OCI-LY7 (cell line): Measurements from ENCODE around the gene USP27X. TPM values are rescaled to one million over a fixed set of nuclear protein-coding genes. Genes with fewer than 3 reads are reported as not detected.

Experiments
- BruUV-seq: library from RNA; stranded (reverse); fragments of 400-500 nt; replicated peaks from 2 replicates; lab custom pipeline; 2021; lab: Mats Ljungman, UMichigan
- CTCF ChIA-PET: fragments of 300-600 bp; sonication (Branson Sonifier 250); formaldehyde crosslinking; loops from one replicate; lab custom pipeline; 2022; ENCODE audit warnings: antibody characterized with exemption; ENCODE audit not compliant: unreplicated experiment; lab: Charles Lee
- POLR2A ChIA-PET: fragments of 300-600 bp; sonication (Branson Sonifier 250); formaldehyde crosslinking; loops from one replicate; lab custom pipeline; 2022; ENCODE audit warnings: antibody characterized with exemption; lab: Charles Lee
- DNase-seq: peaks from one replicate; pipeline ENCODE4 v3.0.0-alpha.2; 2015; ENCODE audit warnings: low spot score
- H2AFZ ChIP-seq: fragments of 200-600 bp; sonication (generic), shearing (Covaris generic); 2 replicates; pipeline ENCODE4 v1.6.1; 2014; ENCODE audit warnings: mild to moderate bottlenecking, antibody characterized with exemption, low read length, moderate library complexity
- H3K27ac ChIP-seq: fragments of 200-600 bp; sonication (generic); 2 replicates; pipeline ENCODE4 v1.5.1; 2014; ENCODE audit warnings: mixed run types, low read depth, mild to moderate bottlenecking, moderate library complexity, low read length, inconsistent platforms; ENCODE audit not compliant: poor library complexity, severe bottlenecking
- H3K36me3 ChIP-seq: fragments of 200-600 bp; sonication (generic); 2 replicates; pipeline ENCODE4 v1.6.1; 2014; ENCODE audit warnings: mild to moderate bottlenecking, antibody characterized with exemption, low read length, moderate library complexity, mixed read lengths; ENCODE audit not compliant: insufficient read depth
- H3K4me1 ChIP-seq: fragments of 200-600 bp; sonication (generic); 2 replicates; pipeline ENCODE4 v1.5.1; 2014; ENCODE audit warnings: mild to moderate bottlenecking, low read length; ENCODE audit not compliant: insufficient read depth, poor library complexity, severe bottlenecking
- H3K4me2 ChIP-seq: fragments of 200-600 bp; sonication (generic); 2 replicates; pipeline ENCODE4 v1.6.1; 2014; ENCODE audit warnings: mild to moderate bottlenecking, low read length
- H3K4me3 ChIP-seq: fragments of 200-600 bp; sonication (generic); 2 replicates; pipeline ENCODE4 v1.5.1; 2014; ENCODE audit warnings: mild to moderate bottlenecking, low read depth, low read length; ENCODE audit not compliant: poor library complexity, severe bottlenecking
- H3K79me2 ChIP-seq: fragments of 200-600 bp; sonication (generic); 2 replicates; pipeline ENCODE4 v1.6.1; 2016; ENCODE audit warnings: low read depth, mild to moderate bottlenecking, low read length, moderate library complexity, mixed read lengths; ENCODE audit not compliant: insufficient read depth
- H3K9me2 ChIP-seq: fragments of 200-600 bp; sonication (generic); 2 replicates; pipeline ENCODE4 v1.6.1; 2016; ENCODE audit warnings: mild to moderate bottlenecking, low read length, mixed read lengths; ENCODE audit not compliant: insufficient read depth
- H3K9me3 ChIP-seq: fragments of 200-600 bp; sonication (generic); 2 replicates; pipeline ENCODE4 v1.6.1; 2014; ENCODE audit warnings: mild to moderate bottlenecking, mixed run types, low read length, mixed read lengths
- H4K20me1 ChIP-seq: fragments of 200-600 bp; sonication (generic); 2 replicates; pipeline ENCODE4 v1.6.1; 2014; ENCODE audit warnings: mild to moderate bottlenecking, antibody characterized with exemption, low read length, moderate library complexity, mixed read lengths; ENCODE audit not compliant: insufficient read depth
- EZH2phosphoT487 ChIP-seq: fragments of 200-600 bp; sonication (generic); IDR thresholded peaks from 2 replicates; pipeline ENCODE4 v1.6.1; 2018; ENCODE audit warnings: low read depth, borderline replicate concordance, mild to moderate bottlenecking, mixed run types, antibody characterized with exemption, low read length, moderate library complexity, mixed read lengths
- intact Hi-C: fragments of 100-400 bp; cut with micrococcal nuclease; formaldehyde crosslinking; loops from one replicate; pipeline ENCODE4 v1.10.0; 2022; ENCODE audit not compliant: unreplicated experiment
- total RNA-seq, 2 experiments: library from RNA; depleted of rRNA in 1 of 2; stranded (reverse); fragments of >200 nt in 1 of 2; shearing (Covaris generic) in 1 of 2; gene quantifications; 2 replicates each; pipeline ENCODE4 v1.2.3, GENCODE V29; 2014 to 2022
- TF ChIP-seq, protein P1 (sequence below): fragments of 200-600 bp; sonication (generic); conservative IDR thresholded peaks from 2 replicates; pipeline ENCODE4 v1.5.1; 2014; ENCODE audit warnings: mild to moderate bottlenecking, antibody characterized with exemption, low read length, moderate library complexity, mixed read lengths

Gene USP27X
- total RNA-seq, 2 experiments from 2014 or later: 1.2 to 1.8 TPM

DNA sequence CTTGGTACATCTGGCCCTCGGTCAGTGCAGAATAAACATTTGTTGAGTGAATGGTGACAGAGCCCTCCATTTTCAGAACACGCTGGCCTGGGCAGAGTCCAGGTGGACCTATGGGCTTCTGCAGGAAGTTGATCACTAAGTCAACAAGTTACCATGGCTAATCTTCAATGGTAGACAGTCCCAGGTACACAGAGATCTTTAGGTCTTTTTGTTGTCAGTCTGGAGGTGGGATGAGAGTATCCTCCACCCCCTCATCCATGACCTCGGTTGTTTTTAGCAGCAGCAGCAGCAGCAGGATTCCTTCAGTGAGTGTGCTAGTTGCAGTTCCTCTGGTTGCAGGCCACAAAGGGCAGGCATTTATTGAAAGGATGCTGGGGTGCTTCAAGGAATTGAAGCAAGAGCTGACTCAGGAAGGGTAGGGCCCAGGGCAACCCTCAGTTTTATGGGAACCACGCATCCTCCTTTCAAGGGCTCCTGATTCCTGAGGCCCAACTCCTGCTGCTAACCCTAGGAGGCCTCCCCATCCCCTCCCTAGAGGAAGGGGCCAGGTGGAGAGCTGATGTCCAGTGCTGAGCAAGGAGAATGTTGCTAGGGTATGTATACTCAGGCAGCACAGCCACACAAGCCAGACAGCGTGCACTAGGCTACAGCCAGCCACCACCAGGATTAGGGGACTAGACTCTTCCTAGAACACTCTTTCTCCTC, 1.7 kb upstream of the USP27X start:
- no peak overlapping the region for H3K27ac ChIP-seq
- no TSS peak for BruUV-seq

GRCh38 chrX:49878128-49878833, 1.0 kb upstream of the USP27X start:
- Histone ChIP-seq H3K9me3 (no peaks in the 10 kb centered on the region), H3K79me2 (no peaks in the 10 kb centered on the region), H3K27ac (no peak overlapping the region), H3K4me3 (peak overlapping the region; percentile 68), H2AFZ (peak overlapping the region; percentile 72; the same call in 1 of the 2 replicates), H3K4me1 (peaks cover 3% of the 10 kb centered on the region), H3K9me2 (no peaks in the 10 kb centered on the region), H3K4me2 (peak overlapping the region; percentile 68), H4K20me1 (no peaks in the 10 kb centered on the region), H3K36me3 (no peaks in the 10 kb centered on the region)
- BruUV-seq: no TSS peak
- no peak for TF ChIP-seq EZH2phosphoT487
- TF ChIP-seq, protein P1, sequence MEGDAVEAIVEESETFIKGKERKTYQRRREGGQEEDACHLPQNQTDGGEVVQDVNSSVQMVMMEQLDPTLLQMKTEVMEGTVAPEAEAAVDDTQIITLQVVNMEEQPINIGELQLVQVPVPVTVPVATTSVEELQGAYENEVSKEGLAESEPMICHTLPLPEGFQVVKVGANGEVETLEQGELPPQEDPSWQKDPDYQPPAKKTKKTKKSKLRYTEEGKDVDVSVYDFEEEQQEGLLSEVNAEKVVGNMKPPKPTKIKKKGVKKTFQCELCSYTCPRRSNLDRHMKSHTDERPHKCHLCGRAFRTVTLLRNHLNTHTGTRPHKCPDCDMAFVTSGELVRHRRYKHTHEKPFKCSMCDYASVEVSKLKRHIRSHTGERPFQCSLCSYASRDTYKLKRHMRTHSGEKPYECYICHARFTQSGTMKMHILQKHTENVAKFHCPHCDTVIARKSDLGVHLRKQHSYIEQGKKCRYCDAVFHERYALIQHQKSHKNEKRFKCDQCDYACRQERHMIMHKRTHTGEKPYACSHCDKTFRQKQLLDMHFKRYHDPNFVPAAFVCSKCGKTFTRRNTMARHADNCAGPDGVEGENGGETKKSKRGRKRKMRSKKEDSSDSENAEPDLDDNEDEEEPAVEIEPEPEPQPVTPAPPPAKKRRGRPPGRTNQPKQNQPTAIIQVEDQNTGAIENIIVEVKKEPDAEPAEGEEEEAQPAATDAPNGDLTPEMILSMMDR: no peak
- intact Hi-C loops: no loop called here
- ChIA-PET CTCF (no interaction called here), POLR2A (no interaction called here)
- DNase-seq: no peak

More for the DNA sequence above, 1.7 kb upstream of the USP27X start:
- Histone ChIP-seq H2AFZ (no peak overlapping the region), H4K20me1 (no peaks in the 10 kb centered on the region), H3K4me2 (no peak overlapping the region), H3K4me3 (no peak overlapping the region), H3K9me3 (no peaks in the 10 kb centered on the region), H3K36me3 (no peaks in the 10 kb centered on the region), H3K9me2 (no peaks in the 10 kb centered on the region), H3K4me1 (peaks cover 3% of the 10 kb centered on the region), H3K79me2 (no peaks in the 10 kb centered on the region)
- CTCF ChIA-PET: no interaction called here
- POLR2A ChIA-PET: interaction anchor here (0.6 kb wide), 1 partner anchor 1171 kb away, joined by 3 read pairs; no protein-coding TSS in a partner anchor
- TF ChIP-seq, protein P1: no peak
- no peak for TF ChIP-seq EZH2phosphoT487
- DNase-seq: no peak
- intact Hi-C loops: no loop called here
